PC-9 (cell line): ENCODE data around the gene GMFB. TPM values are rescaled to one million over a fixed set of nuclear protein-coding genes. Genes with fewer than 3 reads are reported as not detected.

Experiments used
- BruUV-seq: library from RNA; stranded (reverse); fragments of 400-500 nt; replicated peaks from 2 replicates; lab custom pipeline; 2021; lab: Mats Ljungman, UMichigan
- CTCF ChIA-PET: fragments of 300-600 bp; sonication (Branson Sonifier 250); formaldehyde crosslinking; loops from one replicate; lab custom pipeline; 2022; ENCODE audit warnings: antibody characterized with exemption; lab: Charles Lee
- POLR2A ChIA-PET: fragments of 300-600 bp; sonication (Branson Sonifier 250); formaldehyde crosslinking; loops from one replicate; lab custom pipeline; 2022; ENCODE audit warnings: antibody characterized with exemption; ENCODE audit not compliant: unreplicated experiment; lab: Charles Lee
- DNase-seq, 2 experiments: peaks; one replicate each; pipeline versions ENCODE4 v3.0.0 to v3.0.0-alpha.2; 2015 to 2022; ENCODE audit warnings: mixed read lengths in 1 of 2
- H2AFZ ChIP-seq: fragments of 200-600 bp; sonication (generic); 2 replicates; pipeline ENCODE4 v1.8.1; 2017; ENCODE audit warnings: antibody characterized with exemption
- H3F3A ChIP-seq: fragments of 200-600 bp; sonication (generic); 2 replicates; pipeline ENCODE4 v1.8.1; 2017; ENCODE audit warnings: antibody characterized with exemption, mild to moderate bottlenecking, low read depth; ENCODE audit not compliant: insufficient read depth
- H3K27ac ChIP-seq: fragments of 200-600 bp; sonication (generic); 2 replicates; pipeline ENCODE4 v1.6.1; 2016; ENCODE audit warnings: mixed run types
- H3K27me3 ChIP-seq: fragments of 200-600 bp; sonication (generic); 2 replicates; pipeline ENCODE4 v1.6.1; 2016; ENCODE audit warnings: low read depth, mixed run types; ENCODE audit not compliant: insufficient read depth
- H3K36me3 ChIP-seq: fragments of 200-600 bp; sonication (generic); 2 replicates; pipeline ENCODE4 v1.6.1; 2016; ENCODE audit warnings: low read depth, mixed run types
- H3K4me1 ChIP-seq: fragments of 200-600 bp; sonication (generic); replicated peaks from 2 replicates; pipeline ENCODE4 v1.6.1; 2016; ENCODE audit warnings: mixed run types; ENCODE audit not compliant: insufficient read depth
- H3K4me2 ChIP-seq: fragments of 200-600 bp; sonication (generic); 2 replicates; pipeline ENCODE4 v1.6.1; 2017; ENCODE audit warnings: mixed run types
- H3K4me3 ChIP-seq: fragments of 200-600 bp; sonication (generic); 2 replicates; pipeline ENCODE4 v1.6.1; 2016; ENCODE audit warnings: mixed run types
- H3K79me2 ChIP-seq: fragments of 200-600 bp; sonication (generic); 2 replicates; pipeline ENCODE4 v1.6.1; 2017; ENCODE audit warnings: low read depth, mixed run types
- H3K9me2 ChIP-seq: fragments of 200-600 bp; sonication (generic); 2 replicates; pipeline ENCODE4 v1.8.1; 2017; ENCODE audit warnings: mild to moderate bottlenecking; ENCODE audit not compliant: insufficient read depth
- H3K9me3 ChIP-seq: fragments of 200-600 bp; sonication (generic); 2 replicates; pipeline ENCODE4 v1.8.1; 2016; ENCODE audit warnings: low read depth; ENCODE audit not compliant: insufficient read depth
- H4K20me1 ChIP-seq: fragments of 200-600 bp; sonication (generic); 2 replicates; pipeline ENCODE4 v1.8.1; 2017; ENCODE audit not compliant: insufficient read depth
- CTCF ChIP-seq: fragments of 200-600 bp; sonication (generic); conservative IDR thresholded peaks from 2 replicates; pipeline ENCODE4 v1.6.1; 2017; ENCODE audit warnings: mixed run types, antibody characterized with exemption, mild to moderate bottlenecking, moderate library complexity
- EZH2 ChIP-seq: fragments of 200-600 bp; sonication (generic); IDR thresholded peaks from 2 replicates; pipeline ENCODE4 v1.8.0; 2017; ENCODE audit warnings: antibody characterized with exemption, low read depth
- intact Hi-C: fragments of 100-400 bp; cut with micrococcal nuclease; formaldehyde crosslinking; loops from one replicate; pipeline ENCODE4 v1.10.0; 2022; ENCODE audit not compliant: unreplicated experiment
- total RNA-seq: library from RNA; stranded (reverse); gene quantifications from 2 replicates; pipeline ENCODE4 v1.2.3, GENCODE V29; 2021

Gene GMFB
- total RNA-seq, 1 experiment from 2014 or later, result 35.5 TPM

- H3K4me2 ChIP-seq, result no peak overlapping the region
- H2AFZ ChIP-seq, result no peak overlapping the region
- peaks cover 21% of the 10 kb centered on the region for H3K4me1 ChIP-seq
- H3K27ac ChIP-seq, result no peak overlapping the region
- H3K9me2 ChIP-seq, result no peaks in the 10 kb centered on the region
- H3K9me3 ChIP-seq, result no peaks in the 10 kb centered on the region
- BruUV-seq, result no TSS peak
- no peak for TF ChIP-seq CTCF
- TF ChIP-seq EZH2, result no peak
- no peaks in the 10 kb centered on the region for H3K36me3 ChIP-seq
- intact Hi-C loops, result loop anchor here (5.0 kb wide), 1 partner anchor 126 kb away; no protein-coding TSS in a partner anchor
- peaks cover 22% of the 10 kb centered on the region for H3F3A ChIP-seq
- no peaks in the 10 kb centered on the region for H3K27me3 ChIP-seq
- no peak overlapping the region for H3K4me3 ChIP-seq
- no peak for DNase-seq
- H3K79me2 ChIP-seq, result peaks cover 1% of the 10 kb centered on the region; the same call in 1 of the 2 replicates
- ChIA-PET POLR2A (interaction anchor here (0.5 kb wide), 1 partner anchor 23 kb away, joined by 3 read pairs; no protein-coding TSS in a partner anchor), CTCF (no interaction called here)
- no peaks in the 10 kb centered on the region for H4K20me1 ChIP-seq
These were observed 4.5 kb upstream of the GMFB start for GRCh38 chr14:54493293-54493692.

- ChIA-PET CTCF (no interaction called here), POLR2A (interaction anchor here (0.6 to 0.7 kb wide), 4 partner anchors 12 to 222 kb away, joined by 4 to 16 read pairs (median 8); partner anchors contain the start of gene CGRRF1)
- Histone ChIP-seq H2AFZ (no peak overlapping the region; the same call in 1 of the 2 replicates), H3K9me2 (no peaks in the 10 kb centered on the region), H3K9me3 (no peaks in the 10 kb centered on the region), H3K79me2 (peaks cover 28% of the 10 kb centered on the region), H4K20me1 (no peaks in the 10 kb centered on the region), H3K27ac (0 out of 2 replicates have a peak overlapping the region, but pooled peaks have one; percentile 95), H3K4me2 (peak overlapping the region; percentile 95), H3K36me3 (no peaks in the 10 kb centered on the region), H3F3A (peaks cover 32% of the 10 kb centered on the region), H3K4me1 (peaks cover 28% of the 10 kb centered on the region), H3K27me3 (no peaks in the 10 kb centered on the region), H3K4me3 (no peak overlapping the region)
- TF ChIP-seq CTCF (no peak), EZH2 (no peak)
- BruUV-seq, result no TSS peak
- peak; percentile 39 to 86 for DNase-seq
- intact Hi-C loops, result loop anchor here (5.0 kb wide), 1 partner anchor 123 kb away; no protein-coding TSS in a partner anchor
These were observed 1.8 kb upstream of the GMFB start for GRCh38 chr14:54490445-54491175.

GRCh38 chr14:54489731-54490444 lies 1.1 kb upstream of the GMFB start:
- peak overlapping the region; percentile 91 for H2AFZ ChIP-seq
- H4K20me1 ChIP-seq, result no peaks in the 10 kb centered on the region
- no peak for DNase-seq
- H3K36me3 ChIP-seq, result no peaks in the 10 kb centered on the region
- TF ChIP-seq CTCF, result no peak
- TF ChIP-seq EZH2, result no peak
- peak overlapping the region; percentile 95 for H3K27ac ChIP-seq
- no peaks in the 10 kb centered on the region for H3K9me2 ChIP-seq
- no peaks in the 10 kb centered on the region for H3K9me3 ChIP-seq
- POLR2A ChIA-PET, result interaction anchor here (0.6 to 0.7 kb wide), 4 partner anchors 20 to 329 kb away, joined by 5 to 26 read pairs (median 10); partner anchors contain the start of genes CDKN3 and CGRRF1
- intact Hi-C loops, result loop anchor here (2.0 to 10.0 kb wide), 4 partner anchors 19 to 165 kb away; partner anchors contain the start of genes CGRRF1 and CNIH1
- H3K79me2 ChIP-seq, result peaks cover 35% of the 10 kb centered on the region
- no peaks in the 10 kb centered on the region for H3K27me3 ChIP-seq
- peaks cover 32% of the 10 kb centered on the region for H3F3A ChIP-seq
- H3K4me2 ChIP-seq, result peak overlapping the region; percentile 95
- peak overlapping the region; percentile 80; the same call in 1 of the 2 replicates for H3K4me3 ChIP-seq
- CTCF ChIA-PET, result interaction anchor here (0.5 kb wide), 1 partner anchor 92 kb away, joined by 3 read pairs; no protein-coding TSS in a partner anchor
- H3K4me1 ChIP-seq, result peaks cover 28% of the 10 kb centered on the region
- BruUV-seq, result no TSS peak
